ENCODE results near the gene MT3.

DNA sequence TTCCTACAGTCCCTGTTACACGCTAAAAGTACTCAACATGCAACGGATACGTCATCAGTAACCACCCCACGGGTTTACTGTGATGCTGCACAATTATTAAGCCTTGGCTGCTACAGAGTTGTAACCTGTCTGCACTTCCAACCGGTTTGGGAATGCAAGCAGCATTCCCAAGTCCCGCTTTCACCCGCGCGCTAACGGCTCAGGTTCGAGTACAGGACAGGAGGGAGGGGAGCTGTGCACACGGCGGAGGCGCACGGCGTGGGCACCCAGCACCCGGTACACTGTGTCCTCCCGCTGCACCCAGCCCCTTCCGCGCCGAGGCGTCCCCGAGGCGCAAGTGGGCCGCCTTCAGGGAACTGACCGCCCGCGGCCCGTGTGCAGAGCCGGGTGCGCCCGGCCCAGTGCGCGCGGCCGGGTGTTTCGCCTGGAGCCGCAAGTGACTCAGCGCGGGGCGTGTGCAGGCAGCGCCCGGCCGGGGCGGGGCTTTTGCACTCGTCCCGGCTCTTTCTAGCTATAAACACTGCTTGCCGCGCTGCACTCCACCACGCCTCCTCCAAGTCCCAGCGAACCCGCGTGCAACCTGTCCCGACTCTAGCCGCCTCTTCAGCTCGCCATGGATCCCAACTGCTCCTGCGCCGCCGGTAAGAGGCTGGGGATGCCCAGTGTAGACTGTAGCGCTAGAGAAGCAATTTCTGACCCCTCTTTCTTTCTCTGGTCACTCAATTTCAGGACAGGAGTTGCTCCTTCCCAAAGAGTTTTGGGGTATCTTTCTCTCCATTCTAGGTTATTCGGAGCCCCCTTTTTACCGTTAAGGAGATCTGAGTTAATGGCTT, 18.9 kb downstream of the MT3 start, which contains the start of gene MT2A:
- TF ChIP-seq, protein P1, sequence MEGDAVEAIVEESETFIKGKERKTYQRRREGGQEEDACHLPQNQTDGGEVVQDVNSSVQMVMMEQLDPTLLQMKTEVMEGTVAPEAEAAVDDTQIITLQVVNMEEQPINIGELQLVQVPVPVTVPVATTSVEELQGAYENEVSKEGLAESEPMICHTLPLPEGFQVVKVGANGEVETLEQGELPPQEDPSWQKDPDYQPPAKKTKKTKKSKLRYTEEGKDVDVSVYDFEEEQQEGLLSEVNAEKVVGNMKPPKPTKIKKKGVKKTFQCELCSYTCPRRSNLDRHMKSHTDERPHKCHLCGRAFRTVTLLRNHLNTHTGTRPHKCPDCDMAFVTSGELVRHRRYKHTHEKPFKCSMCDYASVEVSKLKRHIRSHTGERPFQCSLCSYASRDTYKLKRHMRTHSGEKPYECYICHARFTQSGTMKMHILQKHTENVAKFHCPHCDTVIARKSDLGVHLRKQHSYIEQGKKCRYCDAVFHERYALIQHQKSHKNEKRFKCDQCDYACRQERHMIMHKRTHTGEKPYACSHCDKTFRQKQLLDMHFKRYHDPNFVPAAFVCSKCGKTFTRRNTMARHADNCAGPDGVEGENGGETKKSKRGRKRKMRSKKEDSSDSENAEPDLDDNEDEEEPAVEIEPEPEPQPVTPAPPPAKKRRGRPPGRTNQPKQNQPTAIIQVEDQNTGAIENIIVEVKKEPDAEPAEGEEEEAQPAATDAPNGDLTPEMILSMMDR (IDR thresholded peaks at IDR 0.05): no peak
- peak in 3 of 4 donors; percentile 49 to 98 (median 91) for TF ChIP-seq POLR2A (IDR thresholded peaks at IDR 0.05)
